ENCODE data around the gene CDK14.
"Not testable (repeated sequence)": the region's sequence is repeated elsewhere in the genome, so short reads cannot be mapped to it uniquely, and the experiment has no call there.

CDK14 gene

GRCh38 chr7:90723866-90724265, 127.7 kb downstream of the CDK14 start:
- Mint-ChIP-seq H3K27ac (no peak overlapping the region), H3K4me1 (ENCODE audit: low read depth) (peaks cover 33% of the 10 kb centered on the region), H3K36me3 (ENCODE audit: low read depth) (no peaks in the 10 kb centered on the region), H3K27me3 (no peaks in the 10 kb centered on the region), H3K9me3 (no peaks in the 10 kb centered on the region), H3K4me3 (no peak overlapping the region)

DNA sequence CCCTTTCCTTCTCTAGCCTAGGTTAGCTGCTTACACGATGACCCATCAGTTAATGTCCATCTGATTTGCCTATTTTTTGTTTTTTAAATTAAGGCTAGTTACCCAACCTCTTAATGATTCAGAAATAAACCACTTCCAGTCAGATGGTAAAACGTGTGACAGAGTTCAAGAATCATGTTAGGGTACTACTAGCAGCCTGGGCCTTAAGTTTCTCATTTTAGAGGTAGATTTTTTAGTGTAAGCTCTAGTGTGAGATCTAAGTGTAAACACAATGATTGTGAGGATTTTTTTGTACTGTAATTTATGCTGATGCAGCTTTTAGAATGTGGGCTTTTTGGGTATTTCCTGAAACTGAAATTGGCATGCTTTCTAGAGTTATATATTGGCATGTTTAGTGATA, 130.0 kb downstream of the CDK14 start:
- Mint-ChIP-seq H3K4me3 (no peak overlapping the region), H3K27me3 (no peaks in the 10 kb centered on the region), H3K27ac (no peak overlapping the region), H3K36me3 (ENCODE audit: low read depth) (no peaks in the 10 kb centered on the region), H3K9me3 (peaks cover 10% of the 10 kb centered on the region), H3K4me1 (ENCODE audit: low read depth) (peaks cover 33% of the 10 kb centered on the region)

GRCh38 chr7:90726623-90727022, 130.5 kb downstream of the CDK14 start:
- H3K9me3 Mint-ChIP-seq = peaks cover 10% of the 10 kb centered on the region
- H3K4me1 Mint-ChIP-seq (ENCODE audit: low read depth) = peaks cover 33% of the 10 kb centered on the region
- no peaks in the 10 kb centered on the region for H3K27me3 Mint-ChIP-seq
- no peak overlapping the region for H3K4me3 Mint-ChIP-seq
- no peaks in the 10 kb centered on the region for H3K36me3 Mint-ChIP-seq (ENCODE audit: low read depth)
- H3K27ac Mint-ChIP-seq = no peak overlapping the region

GRCh38 chr7:90727412-90727811, 131.3 kb downstream of the CDK14 start:
- H3K9me3 Mint-ChIP-seq = peaks cover 10% of the 10 kb centered on the region
- H3K4me1 Mint-ChIP-seq (ENCODE audit: low read depth) = peaks cover 33% of the 10 kb centered on the region
- H3K27me3 Mint-ChIP-seq = no peaks in the 10 kb centered on the region
- no peaks in the 10 kb centered on the region for H3K36me3 Mint-ChIP-seq (ENCODE audit: low read depth)
- no peak overlapping the region for H3K4me3 Mint-ChIP-seq
- H3K27ac Mint-ChIP-seq = no peak overlapping the region

DNA sequence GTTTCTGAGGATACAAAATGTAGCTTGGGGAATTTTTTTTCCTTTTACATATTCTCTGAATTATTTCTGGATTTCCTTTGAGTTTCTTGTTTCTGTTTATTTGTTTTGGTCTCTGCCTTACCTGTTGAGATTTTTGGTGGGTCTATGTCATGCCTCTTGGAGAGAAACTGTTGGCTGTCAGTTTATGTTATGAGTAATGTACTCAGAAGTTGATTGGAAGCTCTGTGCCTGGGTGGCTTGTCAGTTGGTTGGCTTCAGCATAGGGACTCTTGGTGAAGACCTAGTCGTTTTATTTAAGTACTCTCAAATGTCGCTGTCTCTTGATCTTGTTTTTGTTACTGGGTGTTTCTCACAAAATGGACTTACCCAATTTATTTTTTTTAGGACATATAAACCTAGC, 132.4 kb downstream of the CDK14 start:
- Mint-ChIP-seq H3K27ac (no peak overlapping the region), H3K4me1 (ENCODE audit: low read depth) (peaks cover 33% of the 10 kb centered on the region), H3K27me3 (peaks cover 7% of the 10 kb centered on the region), H3K4me3 (no peak overlapping the region), H3K36me3 (ENCODE audit: low read depth) (no peaks in the 10 kb centered on the region), H3K9me3 (peaks cover 20% of the 10 kb centered on the region)

- not testable (repeated sequence) for H3K27ac Mint-ChIP-seq; H3K36me3 Mint-ChIP-seq (ENCODE audit: low read depth); H3K4me3 Mint-ChIP-seq
Measured at GRCh38 chr7:90735611-90736280, 139.6 kb downstream of the CDK14 start.

DNA sequence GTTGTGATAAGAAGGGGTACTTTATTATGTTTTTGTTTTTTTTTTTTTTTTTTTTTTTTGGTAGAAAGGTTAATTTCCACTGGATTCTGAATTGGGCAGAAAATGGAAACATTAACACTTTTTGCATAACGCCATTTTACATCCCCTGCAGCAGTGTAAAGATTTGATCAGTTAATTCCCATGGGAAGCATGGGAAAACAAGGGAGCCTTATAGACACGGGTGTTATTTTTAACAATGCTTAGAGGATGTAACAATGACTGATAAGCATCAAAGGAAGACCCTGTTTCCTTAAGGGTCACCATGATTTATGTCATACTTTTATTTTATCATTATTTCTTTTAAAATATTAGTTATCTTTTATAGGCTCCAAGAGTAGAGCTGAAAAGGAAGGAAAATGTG, 140.2 kb downstream of the CDK14 start:
- Mint-ChIP-seq H3K27ac (no peak overlapping the region), H3K36me3 (ENCODE audit: low read depth) (no peaks in the 10 kb centered on the region), H3K4me3 (no peak overlapping the region), H3K27me3 (peaks cover 11% of the 10 kb centered on the region), H3K4me1 (ENCODE audit: low read depth) (peaks cover 22% of the 10 kb centered on the region), H3K9me3 (peaks cover 12% of the 10 kb centered on the region)

More at GRCh38 chr7:90735611-90736280, 139.6 kb downstream of the CDK14 start:
- Mint-ChIP-seq H3K9me3 (peaks cover 13% of the 10 kb centered on the region), H3K4me1 (ENCODE audit: low read depth) (peaks cover 22% of the 10 kb centered on the region), H3K27me3 (peaks cover 11% of the 10 kb centered on the region)

- Mint-ChIP-seq H3K36me3 (ENCODE audit: low read depth) (no peaks in the 10 kb centered on the region), H3K27ac (peak overlapping the region; percentile 82)
Measured at GRCh38 chr7:90736968-90737939, 141.1 kb downstream of the CDK14 start.

DNA sequence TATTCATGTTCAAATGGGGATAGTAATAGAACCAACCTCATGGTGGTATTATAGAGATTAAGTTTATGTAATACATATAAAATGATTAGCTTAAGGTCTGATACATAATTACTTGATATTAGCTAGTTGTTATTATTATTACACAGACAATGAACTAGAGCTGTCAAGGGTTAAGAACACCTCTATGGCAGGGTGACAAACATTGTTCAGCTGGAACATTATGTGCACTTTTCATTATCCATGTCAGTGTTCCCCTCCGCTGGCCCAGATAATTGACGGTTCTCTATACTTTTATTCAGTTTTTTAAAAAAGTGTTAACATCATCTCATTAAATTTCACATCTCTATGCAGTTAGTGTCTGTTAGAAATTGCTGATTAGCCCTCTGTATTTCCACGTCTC, 142.1 kb downstream of the CDK14 start:
- no peak overlapping the region for H3K4me3 Mint-ChIP-seq
- H3K27me3 Mint-ChIP-seq = peaks cover 5% of the 10 kb centered on the region
- peaks cover 5% of the 10 kb centered on the region for H3K9me3 Mint-ChIP-seq
- no peaks in the 10 kb centered on the region for H3K36me3 Mint-ChIP-seq (ENCODE audit: low read depth)
- peaks cover 22% of the 10 kb centered on the region for H3K4me1 Mint-ChIP-seq (ENCODE audit: low read depth)
- H3K27ac Mint-ChIP-seq = no peak overlapping the region

More at GRCh38 chr7:90736968-90737939, 141.1 kb downstream of the CDK14 start:
- H3K4me1 Mint-ChIP-seq (ENCODE audit: low read depth) = peaks cover 22% of the 10 kb centered on the region
- H3K4me3 Mint-ChIP-seq = peak overlapping the region; percentile 47
- peaks cover 12% of the 10 kb centered on the region for H3K9me3 Mint-ChIP-seq
- H3K27me3 Mint-ChIP-seq = peaks cover 11% of the 10 kb centered on the region

GRCh38 chr7:90739716-90740115, 143.6 kb downstream of the CDK14 start:
- H3K27ac Mint-ChIP-seq = no peak overlapping the region
- H3K4me3 Mint-ChIP-seq = no peak overlapping the region
- no peaks in the 10 kb centered on the region for H3K9me3 Mint-ChIP-seq
- H3K27me3 Mint-ChIP-seq = no peaks in the 10 kb centered on the region
- peaks cover 22% of the 10 kb centered on the region for H3K4me1 Mint-ChIP-seq (ENCODE audit: low read depth)
- H3K36me3 Mint-ChIP-seq (ENCODE audit: low read depth) = no peaks in the 10 kb centered on the region

GRCh38 chr7:90740386-90740785, 144.3 kb downstream of the CDK14 start:
- no peak overlapping the region for H3K27ac Mint-ChIP-seq
- H3K4me1 Mint-ChIP-seq (ENCODE audit: low read depth) = peaks cover 22% of the 10 kb centered on the region
- no peaks in the 10 kb centered on the region for H3K36me3 Mint-ChIP-seq (ENCODE audit: low read depth)
- H3K4me3 Mint-ChIP-seq = no peak overlapping the region
- H3K9me3 Mint-ChIP-seq = no peaks in the 10 kb centered on the region
- no peaks in the 10 kb centered on the region for H3K27me3 Mint-ChIP-seq

- H3K4me3 Mint-ChIP-seq = no peak overlapping the region
- H3K36me3 Mint-ChIP-seq (ENCODE audit: low read depth) = no peaks in the 10 kb centered on the region
- H3K27me3 Mint-ChIP-seq = no peaks in the 10 kb centered on the region
- no peak overlapping the region for H3K27ac Mint-ChIP-seq
- no peaks in the 10 kb centered on the region for H3K9me3 Mint-ChIP-seq
- H3K4me1 Mint-ChIP-seq (ENCODE audit: low read depth) = peaks cover 4% of the 10 kb centered on the region
Measured at GRCh38 chr7:90743626-90744025, 147.5 kb downstream of the CDK14 start.

DNA sequence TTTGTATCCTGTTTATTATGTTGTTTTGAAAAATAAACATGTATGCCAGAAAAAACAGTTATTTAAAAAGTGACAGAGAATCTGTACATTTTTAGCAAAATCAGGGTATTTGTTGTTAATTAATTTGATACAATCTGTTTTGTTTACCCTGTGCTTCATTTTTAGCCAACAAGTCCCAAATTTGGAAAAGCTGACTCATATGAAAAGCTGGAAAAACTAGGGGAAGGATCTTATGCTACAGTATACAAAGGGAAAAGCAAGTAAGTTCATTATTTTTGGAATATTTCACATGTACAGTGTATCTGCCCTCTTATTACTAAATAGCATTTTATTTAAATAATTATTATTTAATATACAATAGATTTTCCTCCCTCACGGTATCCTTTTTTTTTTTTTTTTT, 151.4 kb downstream of the CDK14 start:
- Mint-ChIP-seq H3K4me3 (no peak overlapping the region), H3K27ac (no peak overlapping the region), H3K4me1 (ENCODE audit: low read depth) (peaks cover 4% of the 10 kb centered on the region), H3K9me3 (no peaks in the 10 kb centered on the region), H3K27me3 (no peaks in the 10 kb centered on the region), H3K36me3 (ENCODE audit: low read depth) (no peaks in the 10 kb centered on the region)

- Mint-ChIP-seq H3K27ac (no peak overlapping the region), H3K27me3 (no peaks in the 10 kb centered on the region), H3K4me3 (no peak overlapping the region), H3K36me3 (ENCODE audit: low read depth) (no peaks in the 10 kb centered on the region), H3K4me1 (ENCODE audit: low read depth) (peaks cover 4% of the 10 kb centered on the region), H3K9me3 (no peaks in the 10 kb centered on the region)
Measured at GRCh38 chr7:90749262-90749661, 153.1 kb downstream of the CDK14 start.

DNA sequence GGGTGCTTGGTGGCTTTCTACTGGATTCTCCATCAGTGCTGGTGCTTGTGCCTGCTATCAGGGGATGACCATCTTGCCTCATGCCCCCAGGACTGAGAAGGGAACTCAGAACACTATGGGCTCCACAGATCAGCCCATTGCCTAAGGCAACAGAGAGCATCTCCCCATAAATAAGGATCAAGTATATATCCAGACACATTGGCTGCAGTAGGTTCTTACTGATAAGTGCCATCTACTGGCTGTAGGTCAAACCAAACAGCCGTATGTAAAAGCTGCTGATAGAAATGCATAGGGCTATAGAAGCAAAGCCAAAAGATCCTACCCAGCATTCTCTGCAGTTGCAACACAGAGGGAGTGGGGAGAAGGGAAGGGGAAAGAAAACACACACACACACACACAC, 153.7 kb downstream of the CDK14 start:
- Mint-ChIP-seq H3K4me1 (ENCODE audit: low read depth) (peaks cover 4% of the 10 kb centered on the region), H3K9me3 (no peaks in the 10 kb centered on the region), H3K27ac (no peak overlapping the region), H3K36me3 (ENCODE audit: low read depth) (no peaks in the 10 kb centered on the region), H3K4me3 (no peak overlapping the region), H3K27me3 (no peaks in the 10 kb centered on the region)

Data from stimulated activated naive CD8-positive, alpha-beta T cell treated with anti-CD3 and anti-CD28 coated beads, Interleukin-15, Interleukin-2, amounts not matched to agents 100 ng/mL and 50 ng/mL, for 24 hours (primary cell).